ENCODE results near the gene RNU1-2. TPM values are rescaled to one million over a fixed set of nuclear protein-coding genes. Genes with fewer than 3 reads are reported as not detected.
A peak's percentile ranks its signal among the peaks of the same experiment; 100 is the strongest.

RNU1-2 gene
- total and polyA plus RNA-seq, 2 donors from 2014 or later = 26.8 to 8,605 TPM

DNA sequence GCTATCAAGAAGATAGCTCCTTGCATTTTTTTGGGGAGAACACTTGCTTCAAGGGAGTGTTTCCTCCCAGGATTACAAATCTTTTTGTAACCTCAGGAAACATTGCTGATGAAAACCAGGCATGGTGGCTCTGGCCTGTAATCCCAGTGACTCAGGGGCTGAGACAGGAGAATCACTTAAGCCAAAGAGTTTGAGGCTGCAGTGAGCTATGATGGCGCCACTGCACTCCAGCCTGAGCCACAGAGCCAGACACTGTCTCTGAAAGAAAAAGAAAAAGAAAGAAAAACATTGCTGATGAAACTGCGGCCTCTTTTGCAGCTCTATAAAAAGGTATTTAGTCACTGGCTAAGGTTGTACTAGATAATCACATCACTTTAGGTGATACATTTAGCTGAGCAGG, 7.3 kb downstream of the RNU1-2 start:
- no peak for FAIRE-seq
- DNase-seq = no peak
- H3K9me3 ChIP-seq (ENCODE audit: control insufficient read depth in 2 of 3, insufficient read depth in 1 of 3, low read length in 3 of 3) = peaks cover 0 to 8% (median 0%) of the 10 kb centered on the region in 3 donors
- TF ChIP-seq, protein P1, sequence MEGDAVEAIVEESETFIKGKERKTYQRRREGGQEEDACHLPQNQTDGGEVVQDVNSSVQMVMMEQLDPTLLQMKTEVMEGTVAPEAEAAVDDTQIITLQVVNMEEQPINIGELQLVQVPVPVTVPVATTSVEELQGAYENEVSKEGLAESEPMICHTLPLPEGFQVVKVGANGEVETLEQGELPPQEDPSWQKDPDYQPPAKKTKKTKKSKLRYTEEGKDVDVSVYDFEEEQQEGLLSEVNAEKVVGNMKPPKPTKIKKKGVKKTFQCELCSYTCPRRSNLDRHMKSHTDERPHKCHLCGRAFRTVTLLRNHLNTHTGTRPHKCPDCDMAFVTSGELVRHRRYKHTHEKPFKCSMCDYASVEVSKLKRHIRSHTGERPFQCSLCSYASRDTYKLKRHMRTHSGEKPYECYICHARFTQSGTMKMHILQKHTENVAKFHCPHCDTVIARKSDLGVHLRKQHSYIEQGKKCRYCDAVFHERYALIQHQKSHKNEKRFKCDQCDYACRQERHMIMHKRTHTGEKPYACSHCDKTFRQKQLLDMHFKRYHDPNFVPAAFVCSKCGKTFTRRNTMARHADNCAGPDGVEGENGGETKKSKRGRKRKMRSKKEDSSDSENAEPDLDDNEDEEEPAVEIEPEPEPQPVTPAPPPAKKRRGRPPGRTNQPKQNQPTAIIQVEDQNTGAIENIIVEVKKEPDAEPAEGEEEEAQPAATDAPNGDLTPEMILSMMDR (IDR thresholded peaks at IDR 0.05; ENCODE audit: borderline replicate concordance, extremely low read depth, insufficient read depth) = no peak
- H3K4me3 ChIP-seq (ENCODE audit: low read length in 3 of 3) = no peak overlapping the region
- H3K27me3 ChIP-seq (ENCODE audit: control insufficient read depth, insufficient read depth, low read length) = no peaks in the 10 kb centered on the region
- intact Hi-C loops (cut with DNase I) = no loop called here
- H3K36me3 ChIP-seq (ENCODE audit: control insufficient read depth in 2 of 3, insufficient read depth in 3 of 3, low read length in 3 of 3) = no peaks in the 10 kb centered on the region
- peaks cover 0 to 20% (median 13%) of the 10 kb centered on the region in 3 donors for H3K4me1 ChIP-seq (ENCODE audit: control insufficient read depth in 2 of 3, insufficient read depth in 2 of 3, low read depth in 1 of 3, low read length in 3 of 3)
- H3K9ac ChIP-seq (ENCODE audit: low read length in 3 of 3) = peak overlapping the region in 1 of 3 donors; percentile 86
- no peak overlapping the region for H3K27ac ChIP-seq (ENCODE audit: low read depth in 2 of 2, low read length in 2 of 2)

DNA sequence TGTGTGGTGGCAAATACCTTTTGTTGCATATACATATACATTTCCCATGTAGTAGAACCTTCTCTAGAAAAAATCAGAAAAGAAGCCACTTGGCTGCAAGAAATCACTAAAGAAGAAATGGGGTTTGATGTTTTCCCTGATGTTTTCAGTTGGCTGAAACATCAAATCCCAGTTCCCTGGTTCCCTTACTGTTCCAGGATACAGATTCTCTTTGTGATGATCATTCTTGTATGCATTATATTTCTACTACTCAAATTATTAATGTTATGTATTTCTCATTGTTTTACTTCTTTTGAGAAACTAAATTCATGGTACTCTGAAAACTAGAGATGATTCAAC, 7.6 kb downstream of the RNU1-2 start:
- Histone ChIP-seq H3K36me3 (ENCODE audit: control insufficient read depth in 2 of 3, insufficient read depth in 3 of 3, low read length in 3 of 3) (no peaks in the 10 kb centered on the region), H3K27me3 (ENCODE audit: control insufficient read depth, insufficient read depth, low read length) (no peaks in the 10 kb centered on the region), H3K9me3 (ENCODE audit: control insufficient read depth in 2 of 3, insufficient read depth in 1 of 3, low read length in 3 of 3) (peaks cover 0 to 8% (median 0%) of the 10 kb centered on the region in 3 donors), H3K9ac (ENCODE audit: low read length in 3 of 3) (peak overlapping the region; percentile 44 to 86 (median 71)), H3K4me1 (ENCODE audit: control insufficient read depth in 2 of 3, insufficient read depth in 2 of 3, low read depth in 1 of 3, low read length in 3 of 3) (peaks cover 0 to 21% (median 13%) of the 10 kb centered on the region in 3 donors), H3K4me3 (ENCODE audit: low read length in 3 of 3) (peak overlapping the region; percentile 56 to 94 (median 70)), H3K27ac (ENCODE audit: low read depth in 2 of 2, low read length in 2 of 2) (peak overlapping the region; percentile 100)
- no peak for DNase-seq
- no peak for FAIRE-seq
- intact Hi-C loops (cut with DNase I) = no loop called here
- TF ChIP-seq, protein P1 (IDR thresholded peaks at IDR 0.05; ENCODE audit: borderline replicate concordance, extremely low read depth, insufficient read depth) = no peak

DNA sequence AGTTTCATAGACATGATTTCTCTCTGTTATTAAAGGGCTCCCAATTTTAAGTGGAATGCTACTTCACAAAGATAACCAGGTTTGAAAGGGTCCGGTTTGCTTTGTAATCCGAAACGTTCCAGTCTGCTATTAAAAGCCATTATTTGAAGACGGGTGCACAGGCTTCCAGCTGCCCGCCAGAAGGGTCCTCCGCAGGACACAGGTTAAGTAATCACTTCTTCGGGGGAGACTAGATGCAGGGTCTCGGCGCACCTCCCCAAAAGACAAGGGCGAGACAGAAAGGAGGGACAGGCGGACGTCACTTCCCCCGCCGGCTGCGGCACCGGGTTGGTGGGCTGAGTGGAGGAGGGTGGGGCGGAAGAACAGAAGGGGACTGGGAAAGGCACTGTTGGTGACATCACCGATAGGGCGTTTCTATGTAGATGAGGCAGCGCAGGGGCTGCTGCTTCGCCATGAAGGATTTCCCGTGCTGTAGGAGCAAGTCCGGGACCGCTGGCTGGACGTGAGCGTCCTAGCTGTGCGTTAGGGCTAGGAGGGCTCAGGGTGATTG, 8.9 kb downstream of the RNU1-2 start:
- FAIRE-seq = peak; percentile 79
- intact Hi-C loops (cut with DNase I) = no loop called here
- no peaks in the 10 kb centered on the region for H3K36me3 ChIP-seq (ENCODE audit: control insufficient read depth in 2 of 3, insufficient read depth in 3 of 3, low read length in 3 of 3)
- H3K9ac ChIP-seq (ENCODE audit: low read length in 3 of 3) = peak overlapping the region; percentile 85 to 99 (median 86)
- H3K9me3 ChIP-seq (ENCODE audit: control insufficient read depth in 2 of 3, insufficient read depth in 1 of 3, low read length in 3 of 3) = peaks cover 0 to 8% (median 0%) of the 10 kb centered on the region in 3 donors
- TF ChIP-seq, protein P1 (IDR thresholded peaks at IDR 0.05; ENCODE audit: borderline replicate concordance, extremely low read depth, insufficient read depth) = no peak
- peaks cover 0 to 21% (median 13%) of the 10 kb centered on the region in 3 donors for H3K4me1 ChIP-seq (ENCODE audit: control insufficient read depth in 2 of 3, insufficient read depth in 2 of 3, low read depth in 1 of 3, low read length in 3 of 3)
- peak overlapping the region; percentile 100 for H3K27ac ChIP-seq (ENCODE audit: low read depth in 2 of 2, low read length in 2 of 2)
- peak overlapping the region; percentile 70 to 94 (median 86) for H3K4me3 ChIP-seq (ENCODE audit: low read length in 3 of 3)
- no peaks in the 10 kb centered on the region for H3K27me3 ChIP-seq (ENCODE audit: control insufficient read depth, insufficient read depth, low read length)
- DNase-seq = peak; percentile 98 to 100 (median 100)
